Neural cell (in vitro differentiated cells): ENCODE data around the gene OPRD1. TPM values are rescaled to one million over a fixed set of nuclear protein-coding genes. Genes with fewer than 3 reads are reported as not detected.
"Not testable (repeated sequence)": the region's sequence is repeated elsewhere in the genome, so short reads cannot be mapped to it uniquely, and the experiment has no call there.

Source experiments
- H2AFZ ChIP-seq: fragments of 200-600, 300-800 bp; sonication (generic), shearing (Covaris generic); 2 replicates; pipeline ENCODE4 v1.6.0; 2014; ENCODE audit warnings: low read depth, mild to moderate bottlenecking, antibody characterized with exemption, low read length, moderate library complexity
- H3F3A ChIP-seq: fragments of 200-600 bp; shearing (Covaris generic); 2 replicates; pipeline ENCODE4 v1.6.1; 2016; ENCODE audit warnings: mild to moderate bottlenecking, moderate library complexity, mixed read lengths, antibody characterized with exemption, low read length; ENCODE audit not compliant: insufficient read depth, poor library complexity, severe bottlenecking
- H3K27ac ChIP-seq: fragments of 200-600, 300-800 bp; sonication (generic), shearing (Covaris generic); 2 replicates; pipeline ENCODE4 v1.5.1; 2014; ENCODE audit warnings: mild to moderate bottlenecking, low read length, moderate library complexity
- H3K27me3 ChIP-seq: fragments of 300-800, 200-600 bp; sonication (generic), shearing (Covaris generic); 2 replicates; pipeline ENCODE4 v1.6.0; 2014; ENCODE audit warnings: mild to moderate bottlenecking, low read depth, low read length, moderate library complexity; ENCODE audit not compliant: insufficient read depth
- H3K36me3 ChIP-seq: fragments of 300-800, 200-600 bp; sonication (generic), shearing (Covaris generic); 2 replicates; pipeline ENCODE4 v1.5.1; 2014; ENCODE audit warnings: mild to moderate bottlenecking, antibody characterized with exemption, low read length, moderate library complexity; ENCODE audit not compliant: insufficient read depth
- H3K4me2 ChIP-seq: fragments of 300-800, 200-600 bp; sonication (generic), shearing (Covaris generic); 2 replicates; pipeline ENCODE4 v1.6.0; 2014; ENCODE audit warnings: mild to moderate bottlenecking, low read length
- H3K4me3 ChIP-seq: fragments of 300-800, 200-600 bp; sonication (generic), shearing (Covaris generic); 2 replicates; pipeline ENCODE4 v1.5.1; 2014; ENCODE audit warnings: mild to moderate bottlenecking, low read length, moderate library complexity
- H3K79me2 ChIP-seq: fragments of 200-600 bp; shearing (Covaris generic); replicated peaks from 2 replicates; pipeline ENCODE4 v1.6.0; 2014; ENCODE audit warnings: mild to moderate bottlenecking, low read length, moderate library complexity; ENCODE audit not compliant: insufficient read depth
- H3K9ac ChIP-seq: fragments of 300-800, 200-600 bp; sonication (generic), shearing (Covaris generic); 2 replicates; pipeline ENCODE4 v1.6.1; 2016; ENCODE audit warnings: mild to moderate bottlenecking, low read length, mixed read lengths
- H3K9me2 ChIP-seq: fragments of 200-600 bp; shearing (Covaris generic); 2 replicates; pipeline ENCODE4 v1.6.1; 2016; ENCODE audit warnings: mild to moderate bottlenecking, low read length, mixed read lengths; ENCODE audit not compliant: insufficient read depth
- H3K9me3 ChIP-seq: fragments of 200-600, 300-800 bp; sonication (generic), shearing (Covaris generic); 2 replicates; pipeline ENCODE4 v1.6.1; 2016; ENCODE audit warnings: mild to moderate bottlenecking, mixed run types, low read length, moderate library complexity, mixed read lengths
- H4K20me1 ChIP-seq: fragments of 200-600 bp; shearing (Covaris generic); 2 replicates; pipeline ENCODE4 v1.6.1; 2016; ENCODE audit warnings: mild to moderate bottlenecking, mixed run types; ENCODE audit not compliant: insufficient read depth
- EP300 ChIP-seq: fragments of 450-650 bp; conservative IDR thresholded peaks from 2 replicates; pipeline ENCODE4 v1.6.1; 2014; ENCODE audit warnings: antibody characterized with exemption, mild to moderate bottlenecking, moderate library complexity; ENCODE audit not compliant: poor library complexity, severe bottlenecking
- EZH2 ChIP-seq: fragments of 200-600, 300-800 bp; shearing (Covaris generic), sonication (generic); IDR thresholded peaks from 2 replicates; pipeline ENCODE4 v1.6.1; 2014; ENCODE audit warnings: antibody characterized with exemption, low read length, borderline replicate concordance, mild to moderate bottlenecking; ENCODE audit not compliant: insufficient read depth, poor library complexity, severe bottlenecking
- MXI1 ChIP-seq: fragments of 450-650 bp; conservative IDR thresholded peaks from 2 replicates; pipeline ENCODE4 v1.6.1; 2014; ENCODE audit warnings: antibody characterized with exemption, mild to moderate bottlenecking; ENCODE audit not compliant: poor library complexity, severe bottlenecking
- POLR2AphosphoS5 ChIP-seq: IDR thresholded peaks from 2 replicates; pipeline ENCODE4 v1.6.1; 2012
- RAD21 ChIP-seq: fragments of 450-650 bp; conservative IDR thresholded peaks from 2 replicates; pipeline ENCODE4 v1.6.1; 2014; ENCODE audit warnings: antibody characterized with exemption, mild to moderate bottlenecking, moderate library complexity
- SMC3 ChIP-seq: fragments of 450-650 bp; conservative IDR thresholded peaks from 2 replicates; pipeline ENCODE4 v1.6.1; 2014; ENCODE audit warnings: antibody characterized with exemption, mild to moderate bottlenecking, moderate library complexity; ENCODE audit not compliant: poor library complexity
- TAF1 ChIP-seq: IDR thresholded peaks from 2 replicates; pipeline ENCODE4 v1.6.1; 2012; ENCODE audit warnings: low read depth
- polyA plus RNA-seq: library from polyadenylated mRNA; depleted of rRNA; stranded (reverse); fragments of >200 nt; gene quantifications from 2 replicates; pipeline ENCODE4 v1.2.3, GENCODE V29; 2014
- TF ChIP-seq, protein P1 (sequence below): IDR thresholded peaks from 2 replicates; pipeline ENCODE4 v1.6.1; 2012; ENCODE audit warnings: borderline replicate concordance
- TF ChIP-seq, protein P2 (sequence below): fragments of 450-650 bp; IDR thresholded peaks from 2 replicates; pipeline ENCODE4 v1.5.1; 2014; ENCODE audit warnings: antibody characterized with exemption, mild to moderate bottlenecking, moderate library complexity; ENCODE audit not compliant: poor library complexity, severe bottlenecking

OPRD1 gene
- polyA plus RNA-seq, 1 donor from 2014 or later, result 0.09 TPM

DNA sequence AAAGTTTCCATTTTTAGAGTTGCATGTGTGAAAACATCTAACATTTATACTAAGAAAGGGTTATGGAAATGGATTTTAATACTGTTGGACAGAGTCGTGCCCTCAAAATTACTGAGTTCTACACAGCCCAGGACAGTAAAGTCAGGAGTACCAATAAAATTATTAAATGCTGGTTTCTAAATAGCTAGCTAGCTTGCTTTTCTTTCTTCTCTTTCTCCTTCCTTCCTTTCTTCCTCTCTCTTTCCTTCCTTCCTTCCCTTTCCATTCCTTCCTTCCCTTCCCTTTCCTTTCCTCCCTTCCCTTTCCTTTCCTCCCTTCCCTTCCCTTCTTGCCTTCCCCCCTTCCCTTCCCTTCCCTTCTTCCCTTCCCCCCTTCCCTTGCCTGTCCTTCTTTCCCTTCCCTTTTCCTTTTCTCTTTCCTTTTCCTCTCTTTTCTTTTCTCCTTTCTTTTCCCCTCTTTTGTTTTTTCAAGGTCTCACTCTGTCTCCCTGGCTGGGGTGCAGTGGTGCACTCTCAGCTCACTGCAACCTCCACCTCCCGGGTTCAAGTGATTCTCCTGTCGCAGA is 41.3 kb upstream of the OPRD1 start:
- H3K9ac ChIP-seq, result no peak overlapping the region
- H3K27me3 ChIP-seq, result no peaks in the 10 kb centered on the region
- H3K36me3 ChIP-seq, result no peaks in the 10 kb centered on the region
- H4K20me1 ChIP-seq, result no peaks in the 10 kb centered on the region
- H3K27ac ChIP-seq, result no peak overlapping the region
- H3K79me2 ChIP-seq, result peaks cover 29% of the 10 kb centered on the region
- no peaks in the 10 kb centered on the region for H3F3A ChIP-seq
- TF ChIP-seq TAF1 (no peak), SMC3 (no peak), POLR2AphosphoS5 (no peak), RAD21 (no peak), EZH2 (no peak), EP300 (no peak), MXI1 (no peak)
- TF ChIP-seq, protein P1, sequence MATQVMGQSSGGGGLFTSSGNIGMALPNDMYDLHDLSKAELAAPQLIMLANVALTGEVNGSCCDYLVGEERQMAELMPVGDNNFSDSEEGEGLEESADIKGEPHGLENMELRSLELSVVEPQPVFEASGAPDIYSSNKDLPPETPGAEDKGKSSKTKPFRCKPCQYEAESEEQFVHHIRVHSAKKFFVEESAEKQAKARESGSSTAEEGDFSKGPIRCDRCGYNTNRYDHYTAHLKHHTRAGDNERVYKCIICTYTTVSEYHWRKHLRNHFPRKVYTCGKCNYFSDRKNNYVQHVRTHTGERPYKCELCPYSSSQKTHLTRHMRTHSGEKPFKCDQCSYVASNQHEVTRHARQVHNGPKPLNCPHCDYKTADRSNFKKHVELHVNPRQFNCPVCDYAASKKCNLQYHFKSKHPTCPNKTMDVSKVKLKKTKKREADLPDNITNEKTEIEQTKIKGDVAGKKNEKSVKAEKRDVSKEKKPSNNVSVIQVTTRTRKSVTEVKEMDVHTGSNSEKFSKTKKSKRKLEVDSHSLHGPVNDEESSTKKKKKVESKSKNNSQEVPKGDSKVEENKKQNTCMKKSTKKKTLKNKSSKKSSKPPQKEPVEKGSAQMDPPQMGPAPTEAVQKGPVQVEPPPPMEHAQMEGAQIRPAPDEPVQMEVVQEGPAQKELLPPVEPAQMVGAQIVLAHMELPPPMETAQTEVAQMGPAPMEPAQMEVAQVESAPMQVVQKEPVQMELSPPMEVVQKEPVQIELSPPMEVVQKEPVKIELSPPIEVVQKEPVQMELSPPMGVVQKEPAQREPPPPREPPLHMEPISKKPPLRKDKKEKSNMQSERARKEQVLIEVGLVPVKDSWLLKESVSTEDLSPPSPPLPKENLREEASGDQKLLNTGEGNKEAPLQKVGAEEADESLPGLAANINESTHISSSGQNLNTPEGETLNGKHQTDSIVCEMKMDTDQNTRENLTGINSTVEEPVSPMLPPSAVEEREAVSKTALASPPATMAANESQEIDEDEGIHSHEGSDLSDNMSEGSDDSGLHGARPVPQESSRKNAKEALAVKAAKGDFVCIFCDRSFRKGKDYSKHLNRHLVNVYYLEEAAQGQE, result no peak
- TF ChIP-seq, protein P2, sequence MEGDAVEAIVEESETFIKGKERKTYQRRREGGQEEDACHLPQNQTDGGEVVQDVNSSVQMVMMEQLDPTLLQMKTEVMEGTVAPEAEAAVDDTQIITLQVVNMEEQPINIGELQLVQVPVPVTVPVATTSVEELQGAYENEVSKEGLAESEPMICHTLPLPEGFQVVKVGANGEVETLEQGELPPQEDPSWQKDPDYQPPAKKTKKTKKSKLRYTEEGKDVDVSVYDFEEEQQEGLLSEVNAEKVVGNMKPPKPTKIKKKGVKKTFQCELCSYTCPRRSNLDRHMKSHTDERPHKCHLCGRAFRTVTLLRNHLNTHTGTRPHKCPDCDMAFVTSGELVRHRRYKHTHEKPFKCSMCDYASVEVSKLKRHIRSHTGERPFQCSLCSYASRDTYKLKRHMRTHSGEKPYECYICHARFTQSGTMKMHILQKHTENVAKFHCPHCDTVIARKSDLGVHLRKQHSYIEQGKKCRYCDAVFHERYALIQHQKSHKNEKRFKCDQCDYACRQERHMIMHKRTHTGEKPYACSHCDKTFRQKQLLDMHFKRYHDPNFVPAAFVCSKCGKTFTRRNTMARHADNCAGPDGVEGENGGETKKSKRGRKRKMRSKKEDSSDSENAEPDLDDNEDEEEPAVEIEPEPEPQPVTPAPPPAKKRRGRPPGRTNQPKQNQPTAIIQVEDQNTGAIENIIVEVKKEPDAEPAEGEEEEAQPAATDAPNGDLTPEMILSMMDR, result no peak
- no peak overlapping the region for H3K4me3 ChIP-seq
- H3K9me3 ChIP-seq, result no peaks in the 10 kb centered on the region
- no peak overlapping the region for H3K4me2 ChIP-seq
- no peak overlapping the region for H2AFZ ChIP-seq
- H3K9me2 ChIP-seq, result no peaks in the 10 kb centered on the region

DNA sequence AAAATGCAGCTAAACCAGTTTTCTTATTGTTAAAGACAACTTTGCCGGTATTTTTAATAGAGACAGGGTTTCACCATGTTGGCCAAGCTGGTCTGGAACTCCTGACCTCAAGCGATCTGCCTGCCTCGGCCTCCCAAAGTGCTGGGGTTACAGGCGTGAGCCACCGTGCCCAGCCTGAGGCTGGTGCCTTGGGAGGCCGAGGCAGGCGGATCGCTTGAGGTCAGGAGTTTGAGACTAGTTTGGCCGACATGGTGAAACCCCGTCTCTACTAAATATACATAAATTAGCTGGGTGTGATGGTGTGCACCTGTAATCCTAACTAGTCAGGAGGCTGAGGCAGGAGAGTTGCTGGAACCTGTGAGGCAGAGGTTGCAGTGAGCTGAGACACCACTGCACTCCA is 40.0 kb upstream of the OPRD1 start:
- H3K36me3 ChIP-seq, H3K4me3 ChIP-seq, H3K27ac ChIP-seq, H4K20me1 ChIP-seq, H3F3A ChIP-seq, H3K4me2 ChIP-seq, H3K9me3 ChIP-seq, H3K9ac ChIP-seq, H3K9me2 ChIP-seq, H2AFZ ChIP-seq, H3K27me3 ChIP-seq: not testable (repeated sequence)
- H3K79me2 ChIP-seq, result peaks cover 17% of the 10 kb centered on the region

DNA sequence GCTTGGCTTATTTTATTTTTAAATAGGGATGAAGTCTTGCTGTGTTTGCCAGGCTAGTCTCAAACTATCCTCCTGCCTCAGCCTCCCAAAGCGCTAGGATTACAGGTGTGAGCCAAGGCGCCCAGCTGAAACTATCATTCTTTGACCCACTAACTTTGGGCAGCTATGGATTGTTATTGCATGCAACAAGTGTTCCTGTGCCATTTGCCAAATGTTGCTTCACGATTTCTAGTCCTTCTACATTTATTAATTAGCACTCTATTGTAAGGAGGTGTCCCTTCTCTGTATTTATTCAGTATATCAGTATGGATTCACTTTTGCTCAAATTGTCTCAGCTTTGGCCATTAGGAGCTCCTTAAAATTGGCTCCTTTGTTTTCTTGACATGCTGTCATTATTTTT is 38.9 kb upstream of the OPRD1 start:
- Histone ChIP-seq H3K9me2 (no peaks in the 10 kb centered on the region), H3K79me2 (peaks cover 9% of the 10 kb centered on the region), H4K20me1 (no peaks in the 10 kb centered on the region), H2AFZ (no peak overlapping the region), H3K9ac (no peak overlapping the region), H3K4me2 (no peak overlapping the region), H3K9me3 (no peaks in the 10 kb centered on the region), H3K4me3 (no peak overlapping the region), H3K27ac (no peak overlapping the region), H3F3A (no peaks in the 10 kb centered on the region), H3K36me3 (no peaks in the 10 kb centered on the region), H3K27me3 (no peaks in the 10 kb centered on the region)
- peak; percentile 26 for TF ChIP-seq POLR2AphosphoS5
- TF ChIP-seq, protein P1, result no peak
